CD14-positive monocyte (primary cell): ENCODE results near the gene PNPLA7. TPM values are rescaled to one million over a fixed set of nuclear protein-coding genes. Genes with fewer than 3 reads are reported as not detected.

Experiments
- DNase-seq, 3 donors: peaks; one replicate each; pipeline ENCODE4 v3.0.0-alpha.2; 2011 to 2022
- H2AFZ ChIP-seq: 2 replicates; pipeline ENCODE4 v1.6.0; 2012; ENCODE audit warnings: mild to moderate bottlenecking, low read depth, low read length, inconsistent platforms; ENCODE audit not compliant: insufficient read depth, poor library complexity, severe bottlenecking
- H3K27ac ChIP-seq, 2 donors: 1 replicate in 1 of 2; 2 replicates in 1 of 2; pipeline ENCODE4 v1.5.1; 2012 to 2013; ENCODE audit warnings: low read length in 2 of 2, control low read depth in 1 of 2, inconsistent platforms in 1 of 2, low read depth in 1 of 2, mild to moderate bottlenecking in 1 of 2
- H3K27me3 ChIP-seq, 2 donors: one replicate each; pipeline versions ENCODE4 v1.6.0 to v1.6.1; 2011 to 2013; ENCODE audit warnings: low read length in 2 of 2; ENCODE audit not compliant: control insufficient read depth in 2 of 2, insufficient read depth in 2 of 2
- H3K36me3 ChIP-seq, 2 donors: replicated peaks in 1 of 2; 1 replicate in 1 of 2; 2 replicates in 1 of 2; pipeline versions ENCODE4 v1.5.1 to v1.6.1; 2012 to 2013; ENCODE audit warnings: low read length in 2 of 2, control low read depth in 1 of 2, inconsistent platforms in 1 of 2, mild to moderate bottlenecking in 1 of 2; ENCODE audit not compliant: insufficient read depth in 2 of 2, control insufficient read depth in 1 of 2
- H3K4me1 ChIP-seq, 2 donors: 1 replicate in 1 of 2; 2 replicates in 1 of 2; pipeline versions ENCODE4 v1.5.1 to v1.6.1; 2012 to 2013; ENCODE audit warnings: low read length in 2 of 2, control low read depth in 1 of 2, inconsistent platforms in 1 of 2, mild to moderate bottlenecking in 1 of 2, moderate library complexity in 1 of 2; ENCODE audit not compliant: insufficient read depth in 2 of 2, control insufficient read depth in 1 of 2
- H3K4me2 ChIP-seq: replicated peaks from 2 replicates; pipeline ENCODE3; 2012; ENCODE audit warnings: low read length, moderate library complexity, mild to moderate bottlenecking; ENCODE audit not compliant: poor library complexity, severe bottlenecking; ENCODE audit errors: extremely low read depth
- H3K4me3 ChIP-seq, 3 experiments: fragments of 200-600 bp in 1 of 3; sonication (generic) in 1 of 3; replicated peaks in 1 of 3; 1 replicate in 2 of 3; 2 replicates in 1 of 3; pipeline ENCODE4 v1.5.1; 2011 to 2013; ENCODE audit warnings: low read length in 3 of 3, mild to moderate bottlenecking in 3 of 3, control low read depth in 2 of 3, low read depth in 2 of 3, inconsistent platforms in 1 of 3, moderate library complexity in 1 of 3
- H3K79me2 ChIP-seq: 2 replicates; pipeline ENCODE4 v1.6.0; 2012; ENCODE audit warnings: mild to moderate bottlenecking, control low read depth, inconsistent platforms, low read length, moderate library complexity; ENCODE audit not compliant: insufficient read depth
- H3K9ac ChIP-seq: 2 replicates; pipeline ENCODE4 v1.6.0; 2017; ENCODE audit warnings: low read length, mild to moderate bottlenecking; ENCODE audit not compliant: insufficient read depth, poor library complexity, severe bottlenecking
- H3K9me3 ChIP-seq, 2 donors: replicated peaks in 1 of 2; 1 replicate in 1 of 2; 2 replicates in 1 of 2; pipeline versions ENCODE4 v1.5.1 to v1.6.1; 2012 to 2013; ENCODE audit warnings: low read length in 2 of 2, control low read depth in 1 of 2; ENCODE audit not compliant: control insufficient read depth in 1 of 2, insufficient read depth in 1 of 2
- H4K20me1 ChIP-seq: 2 replicates; pipeline ENCODE4 v1.6.0; 2012; ENCODE audit warnings: mild to moderate bottlenecking, low read length, control low read depth, moderate library complexity; ENCODE audit not compliant: insufficient read depth
- H3K27ac Mint-ChIP-seq, 7 donors: one replicate each; pipeline ENCODE4 v1.8.0; 2020; ENCODE audit warnings: mild to moderate bottlenecking in 7 of 7, mixed read lengths in 7 of 7, moderate library complexity in 6 of 7, inconsistent platforms in 2 of 7
- H3K27me3 Mint-ChIP-seq, 3 donors: one replicate each; pipeline ENCODE4 v1.8.0; 2021 to 2022; ENCODE audit warnings: low read depth in 3 of 3, mild to moderate bottlenecking in 3 of 3, mixed read lengths in 3 of 3, moderate library complexity in 3 of 3, inconsistent platforms in 1 of 3
- H3K36me3 Mint-ChIP-seq, 2 donors: one replicate each; pipeline ENCODE4 v1.8.0; 2020; ENCODE audit warnings: mixed read lengths in 2 of 2, inconsistent platforms in 1 of 2, mild to moderate bottlenecking in 1 of 2
- H3K4me1 Mint-ChIP-seq: one replicate; pipeline ENCODE4 v1.8.0; 2020; ENCODE audit warnings: mild to moderate bottlenecking, mixed read lengths
- H3K4me3 Mint-ChIP-seq, 2 donors: one replicate each; pipeline ENCODE4 v1.8.0; 2020; ENCODE audit warnings: mild to moderate bottlenecking in 2 of 2, mixed read lengths in 2 of 2, moderate library complexity in 1 of 2
- H3K9me3 Mint-ChIP-seq, 7 donors: one replicate each; pipeline ENCODE4 v1.8.0; 2020 to 2022; ENCODE audit warnings: mixed read lengths in 7 of 7, mild to moderate bottlenecking in 6 of 7, moderate library complexity in 6 of 7, inconsistent platforms in 2 of 7
- WGBS: methylation state at CpG from one replicate; pipeline ENCODE4 v1.1.5; 2013; ENCODE audit warnings: missing lambda C conversion rate; ENCODE audit not compliant: insufficient coverage; 5-methylcytosine and 5-hydroxymethylcytosine counted together
- intact Hi-C, 2 donors: fragments of 100-400 bp; cut with micrococcal nuclease; formaldehyde crosslinking; loops; one replicate each; pipeline versions ENCODE4 v1.15.0 to v1.15.1; 2023
- polyA plus RNA-seq, 3 donors: library from polyadenylated mRNA; depleted of rRNA in 1 of 3; unstranded in 2 of 3; stranded (reverse) in 1 of 3; fragments of 300-500 nt in 2 of 3; fragments of >200 nt in 1 of 3; fragmentation: Illumina TruSeq in 2 of 3; gene quantifications; 1 replicate in 2 of 3; 2 replicates in 1 of 3; pipeline ENCODE4 v1.2.3, GENCODE V29; 2012 to 2021
- TF ChIP-seq, protein P1 (sequence below): fragments of 200-600 bp; IDR thresholded peaks from one replicate; pipeline ENCODE4 v1.8.0; 2022; ENCODE audit warnings: antibody characterized with exemption, mild to moderate bottlenecking

PNPLA7 gene
- polyA plus RNA-seq, 3 donors = 0.10 to 1.1 (median 0.14) TPM

DNA sequence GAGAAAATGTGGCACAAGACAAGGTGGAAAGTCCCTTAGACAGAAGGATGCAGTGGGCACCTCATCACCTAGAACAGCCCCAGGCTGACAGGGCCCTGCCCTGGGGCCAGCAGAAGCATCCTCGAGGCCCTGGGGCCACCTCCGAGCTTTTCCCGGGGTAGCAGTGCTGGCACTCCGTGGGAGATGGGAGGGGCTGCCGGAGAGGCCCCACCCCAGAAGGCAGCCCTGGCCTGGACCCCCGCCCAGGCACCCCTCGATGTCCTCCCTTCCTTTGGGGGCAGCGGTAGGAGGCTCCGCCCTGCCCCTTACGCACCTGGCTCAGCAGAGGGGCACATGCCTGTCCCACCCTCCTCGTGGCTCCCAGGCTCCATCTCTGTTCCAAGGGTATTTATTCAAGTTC is 73.3 kb downstream of the PNPLA7 start:
- no peak overlapping the region for H3K9ac ChIP-seq
- H3K4me2 ChIP-seq = no peak overlapping the region
- Mint-ChIP-seq H3K9me3 (peaks cover 24 to 46% (median 40%) of the 10 kb centered on the region in 7 donors), H3K36me3 (no peaks in the 10 kb centered on the region), H3K27me3 (peaks cover 6 to 8% (median 8%) of the 10 kb centered on the region in 3 donors), H3K4me1 (peaks cover 5% of the 10 kb centered on the region), H3K4me3 (no peak overlapping the region), H3K27ac (no peak overlapping the region)
- 97% methylated on average over 10 of the region's 11 CpGs for WGBS
- no peaks in the 10 kb centered on the region for H3K36me3 ChIP-seq
- H3K9me3 ChIP-seq = peaks cover 32 to 38% of the 10 kb centered on the region in 2 donors
- no peaks in the 10 kb centered on the region for H4K20me1 ChIP-seq
- H3K27ac ChIP-seq = no peak overlapping the region
- H3K4me1 ChIP-seq = peaks cover 2 to 5% of the 10 kb centered on the region in 2 donors
- H3K4me3 ChIP-seq = no peak overlapping the region
- intact Hi-C loops = no loop called here
- no peak for DNase-seq
- H3K79me2 ChIP-seq = no peaks in the 10 kb centered on the region
- TF ChIP-seq, protein P1, sequence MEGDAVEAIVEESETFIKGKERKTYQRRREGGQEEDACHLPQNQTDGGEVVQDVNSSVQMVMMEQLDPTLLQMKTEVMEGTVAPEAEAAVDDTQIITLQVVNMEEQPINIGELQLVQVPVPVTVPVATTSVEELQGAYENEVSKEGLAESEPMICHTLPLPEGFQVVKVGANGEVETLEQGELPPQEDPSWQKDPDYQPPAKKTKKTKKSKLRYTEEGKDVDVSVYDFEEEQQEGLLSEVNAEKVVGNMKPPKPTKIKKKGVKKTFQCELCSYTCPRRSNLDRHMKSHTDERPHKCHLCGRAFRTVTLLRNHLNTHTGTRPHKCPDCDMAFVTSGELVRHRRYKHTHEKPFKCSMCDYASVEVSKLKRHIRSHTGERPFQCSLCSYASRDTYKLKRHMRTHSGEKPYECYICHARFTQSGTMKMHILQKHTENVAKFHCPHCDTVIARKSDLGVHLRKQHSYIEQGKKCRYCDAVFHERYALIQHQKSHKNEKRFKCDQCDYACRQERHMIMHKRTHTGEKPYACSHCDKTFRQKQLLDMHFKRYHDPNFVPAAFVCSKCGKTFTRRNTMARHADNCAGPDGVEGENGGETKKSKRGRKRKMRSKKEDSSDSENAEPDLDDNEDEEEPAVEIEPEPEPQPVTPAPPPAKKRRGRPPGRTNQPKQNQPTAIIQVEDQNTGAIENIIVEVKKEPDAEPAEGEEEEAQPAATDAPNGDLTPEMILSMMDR = no peak
- no peak overlapping the region for H2AFZ ChIP-seq
- no peaks in the 10 kb centered on the region for H3K27me3 ChIP-seq

DNA sequence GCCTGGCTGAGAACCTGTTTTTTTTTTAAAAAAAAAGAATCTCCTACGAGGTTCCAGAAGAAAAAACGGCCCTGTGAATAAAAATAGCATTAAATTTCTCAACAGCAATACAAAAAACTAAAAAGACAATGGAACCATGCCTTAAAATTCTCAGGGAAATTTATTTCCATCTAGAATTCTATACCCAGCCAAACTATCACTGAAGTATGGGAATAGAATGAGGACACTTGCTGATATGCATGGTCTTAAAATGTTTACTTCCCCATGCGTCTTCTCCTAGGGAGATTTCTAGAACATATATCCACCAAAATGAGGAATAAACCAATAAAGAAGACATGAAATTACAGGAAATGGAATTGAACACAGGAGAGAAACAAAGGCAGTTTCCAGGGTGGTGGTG is 74.5 kb downstream of the PNPLA7 start:
- H3K27me3 Mint-ChIP-seq = peaks cover 7 to 11% (median 8%) of the 10 kb centered on the region in 3 donors
- H3K4me1 Mint-ChIP-seq = peaks cover 2% of the 10 kb centered on the region
- no peaks in the 10 kb centered on the region for H3K36me3 Mint-ChIP-seq
- Histone ChIP-seq H4K20me1 (no peaks in the 10 kb centered on the region), H2AFZ (no peak overlapping the region), H3K4me2 (no peak overlapping the region), H3K4me1 (no peaks in the 10 kb centered on the region), H3K79me2 (no peaks in the 10 kb centered on the region), H3K27me3 (no peaks in the 10 kb centered on the region), H3K27ac (no peak overlapping the region), H3K9ac (no peak overlapping the region), H3K36me3 (no peaks in the 10 kb centered on the region), H3K4me3 (no peak overlapping the region), H3K9me3 (peaks cover 32 to 38% of the 10 kb centered on the region in 2 donors)
- TF ChIP-seq, protein P1 = no peak
- H3K4me3 Mint-ChIP-seq = no peak overlapping the region
- H3K27ac Mint-ChIP-seq = no peak overlapping the region
- intact Hi-C loops = no loop called here
- no CpG with 5 or more reads among the region's 3 CpGs for WGBS
- DNase-seq = no peak
- peaks cover 24 to 46% (median 40%) of the 10 kb centered on the region in 7 donors for H3K9me3 Mint-ChIP-seq
